ENCODE results near the gene ARHGDIG.

The ARHGDIG gene

GRCh38 chr16:289395-289997 lies 9.1 kb downstream of the ARHGDIG start:
- Histone ChIP-seq H3K9ac (ENCODE audit: low read depth, low read length, poor library complexity) (peak overlapping the region; percentile 70), H3K79me1 (ENCODE audit: low read depth, low read length) (peaks cover 4% of the 10 kb centered on the region), H2BK15ac (ENCODE audit: low read length) (no peak overlapping the region), H3K4me1 (ENCODE audit: control insufficient read depth in 2 of 2, insufficient read depth in 1 of 2, low read depth in 1 of 2, low read length in 2 of 2) (no peaks in the 10 kb centered on the region), H3K4me2 (ENCODE audit: insufficient read depth, low read length, poor library complexity, severe bottlenecking) (no peak overlapping the region), H4K8ac (ENCODE audit: low read depth, low read length) (no peak overlapping the region), H3K18ac (ENCODE audit: low read length) (no peak overlapping the region), H2BK5ac (ENCODE audit: low read length) (peak overlapping the region; percentile 39), H2AFZ (ENCODE audit: low read length) (no peak overlapping the region), H2BK12ac (ENCODE audit: low read length) (no peak overlapping the region), H3K23ac (ENCODE audit: low read depth, low read length, poor library complexity) (no peak overlapping the region), H3K36me3 (replicated peaks in 1 of 2; ENCODE audit: control insufficient read depth in 2 of 2, insufficient read depth in 2 of 2, low read length in 2 of 2) (peaks cover 31 to 75% of the 10 kb centered on the region in 2 donors), H3K27me3 (ENCODE audit: control insufficient read depth in 3 of 3, insufficient read depth in 3 of 3, low read depth in 1 of 3, low read length in 3 of 3) (no peaks in the 10 kb centered on the region), H3K14ac (ENCODE audit: low read length) (no peak overlapping the region), H4K91ac (ENCODE audit: low read depth, low read length, poor library complexity) (no peak overlapping the region), H3K27ac (replicated peaks; ENCODE audit: low read length) (no peak overlapping the region), H2AK5ac (ENCODE audit: low read depth, low read length) (no peak overlapping the region), H3K4me3 (ENCODE audit: low read length in 2 of 2) (no peak overlapping the region), H3K9me3 (replicated peaks in 1 of 2; ENCODE audit: control insufficient read depth in 2 of 2, insufficient read depth in 1 of 2, low read depth in 1 of 2, low read length in 2 of 2) (peaks cover 5 to 10% of the 10 kb centered on the region in 2 donors), H2BK120ac (ENCODE audit: low read depth, low read length) (no peak overlapping the region), H3K4ac (ENCODE audit: low read length) (no peak overlapping the region)
- no peak for DNase-seq (ENCODE audit: low spot score)
- WGBS, 2 donors (ENCODE audit: extremely low coverage in 2 of 2, insufficient read length in 2 of 2, insufficient replicate concordance in 1 of 2), result no CpG with 5 or more reads among the region's 22 CpGs

- H3K4me2 ChIP-seq (ENCODE audit: insufficient read depth, low read length, poor library complexity, severe bottlenecking), result no peak overlapping the region
- H3K23ac ChIP-seq (ENCODE audit: low read depth, low read length, poor library complexity), result peak overlapping the region; percentile 85
- H2BK5ac ChIP-seq (ENCODE audit: low read length), result peak overlapping the region; percentile 39
- no peak overlapping the region for H2AFZ ChIP-seq (ENCODE audit: low read length)
- H2BK120ac ChIP-seq (ENCODE audit: low read depth, low read length), result no peak overlapping the region
- H2BK12ac ChIP-seq (ENCODE audit: low read length), result no peak overlapping the region
- H2BK15ac ChIP-seq (ENCODE audit: low read length), result no peak overlapping the region
- no peak overlapping the region for H2AK5ac ChIP-seq (ENCODE audit: low read depth, low read length)
- H3K4me1 ChIP-seq (ENCODE audit: control insufficient read depth in 2 of 2, insufficient read depth in 1 of 2, low read depth in 1 of 2, low read length in 2 of 2), result no peaks in the 10 kb centered on the region
- H3K14ac ChIP-seq (ENCODE audit: low read length), result no peak overlapping the region
- no peak overlapping the region for H3K27ac ChIP-seq (replicated peaks; ENCODE audit: low read length)
- H4K8ac ChIP-seq (ENCODE audit: low read depth, low read length), result no peak overlapping the region
- peaks cover 31 to 75% of the 10 kb centered on the region in 2 donors for H3K36me3 ChIP-seq (replicated peaks in 1 of 2; ENCODE audit: control insufficient read depth in 2 of 2, insufficient read depth in 2 of 2, low read length in 2 of 2)
- H4K91ac ChIP-seq (ENCODE audit: low read depth, low read length, poor library complexity), result no peak overlapping the region
- peaks cover 5% of the 10 kb centered on the region in 2 donors for H3K9me3 ChIP-seq (replicated peaks in 1 of 2; ENCODE audit: control insufficient read depth in 2 of 2, insufficient read depth in 1 of 2, low read depth in 1 of 2, low read length in 2 of 2)
- DNase-seq (ENCODE audit: low spot score), result no peak
- no peak overlapping the region for H3K4ac ChIP-seq (ENCODE audit: low read length)
- no peaks in the 10 kb centered on the region for H3K27me3 ChIP-seq (ENCODE audit: control insufficient read depth in 3 of 3, insufficient read depth in 3 of 3, low read depth in 1 of 3, low read length in 3 of 3)
- no CpG with 5 or more reads among the region's 25 CpGs for WGBS, 2 donors (ENCODE audit: extremely low coverage in 2 of 2, insufficient read length in 2 of 2, insufficient replicate concordance in 1 of 2)
- peaks cover 4% of the 10 kb centered on the region for H3K79me1 ChIP-seq (ENCODE audit: low read depth, low read length)
- H3K18ac ChIP-seq (ENCODE audit: low read length), result no peak overlapping the region
- no peak overlapping the region for H3K9ac ChIP-seq (ENCODE audit: low read depth, low read length, poor library complexity)
- H3K4me3 ChIP-seq (ENCODE audit: low read length in 2 of 2), result no peak overlapping the region
Observed at GRCh38 chr16:290015-290680, 9.8 kb downstream of the ARHGDIG start.

- H2BK12ac ChIP-seq (ENCODE audit: low read length), result no peak overlapping the region
- no peak overlapping the region for H4K8ac ChIP-seq (ENCODE audit: low read depth, low read length)
- H4K91ac ChIP-seq (ENCODE audit: low read depth, low read length, poor library complexity), result no peak overlapping the region
- peaks cover 4% of the 10 kb centered on the region for H3K79me1 ChIP-seq (ENCODE audit: low read depth, low read length)
- H3K4me3 ChIP-seq (ENCODE audit: low read length in 2 of 2), result no peak overlapping the region
- peak overlapping the region; percentile 85 for H3K23ac ChIP-seq (ENCODE audit: low read depth, low read length, poor library complexity)
- no peak overlapping the region for H3K4ac ChIP-seq (ENCODE audit: low read length)
- H3K27me3 ChIP-seq (ENCODE audit: control insufficient read depth in 3 of 3, insufficient read depth in 3 of 3, low read depth in 1 of 3, low read length in 3 of 3), result no peaks in the 10 kb centered on the region
- H3K36me3 ChIP-seq (replicated peaks in 1 of 2; ENCODE audit: control insufficient read depth in 2 of 2, insufficient read depth in 2 of 2, low read length in 2 of 2), result peaks cover 31 to 76% of the 10 kb centered on the region in 2 donors
- no peak overlapping the region for H3K27ac ChIP-seq (replicated peaks; ENCODE audit: low read length)
- H2BK15ac ChIP-seq (ENCODE audit: low read length), result no peak overlapping the region
- WGBS, 2 donors (ENCODE audit: extremely low coverage in 2 of 2, insufficient read length in 2 of 2, insufficient replicate concordance in 1 of 2), result no CpG with 5 or more reads among the region's 50 CpGs
- H3K9me3 ChIP-seq (replicated peaks in 1 of 2; ENCODE audit: control insufficient read depth in 2 of 2, insufficient read depth in 1 of 2, low read depth in 1 of 2, low read length in 2 of 2), result peaks cover 5% of the 10 kb centered on the region in 2 donors
- H3K4me1 ChIP-seq (ENCODE audit: control insufficient read depth in 2 of 2, insufficient read depth in 1 of 2, low read depth in 1 of 2, low read length in 2 of 2), result no peaks in the 10 kb centered on the region
- no peak overlapping the region for H2AFZ ChIP-seq (ENCODE audit: low read length)
- H2BK120ac ChIP-seq (ENCODE audit: low read depth, low read length), result no peak overlapping the region
- no peak overlapping the region for H3K4me2 ChIP-seq (ENCODE audit: insufficient read depth, low read length, poor library complexity, severe bottlenecking)
- H3K9ac ChIP-seq (ENCODE audit: low read depth, low read length, poor library complexity), result no peak overlapping the region
- peak overlapping the region; percentile 39 for H2BK5ac ChIP-seq (ENCODE audit: low read length)
- no peak overlapping the region for H3K14ac ChIP-seq (ENCODE audit: low read length)
- H2AK5ac ChIP-seq (ENCODE audit: low read depth, low read length), result no peak overlapping the region
- H3K18ac ChIP-seq (ENCODE audit: low read length), result no peak overlapping the region
- DNase-seq (ENCODE audit: low spot score), result no peak
Observed at GRCh38 chr16:290681-291405, 10.5 kb downstream of the ARHGDIG start.

GRCh38 chr16:291539-291938 lies 11.1 kb downstream of the ARHGDIG start:
- DNase-seq (ENCODE audit: low spot score), result no peak
- Histone ChIP-seq H3K4me3 (ENCODE audit: low read length in 2 of 2) (no peak overlapping the region), H3K14ac (ENCODE audit: low read length) (no peak overlapping the region), H3K23ac (ENCODE audit: low read depth, low read length, poor library complexity) (no peak overlapping the region), H2BK12ac (ENCODE audit: low read length) (no peak overlapping the region), H3K4ac (ENCODE audit: low read length) (no peak overlapping the region), H2BK5ac (ENCODE audit: low read length) (no peak overlapping the region), H2BK120ac (ENCODE audit: low read depth, low read length) (no peak overlapping the region), H2AK5ac (ENCODE audit: low read depth, low read length) (no peak overlapping the region), H4K91ac (ENCODE audit: low read depth, low read length, poor library complexity) (no peak overlapping the region), H4K8ac (ENCODE audit: low read depth, low read length) (no peak overlapping the region), H3K27me3 (ENCODE audit: control insufficient read depth in 3 of 3, insufficient read depth in 3 of 3, low read depth in 1 of 3, low read length in 3 of 3) (no peaks in the 10 kb centered on the region), H3K9ac (ENCODE audit: low read depth, low read length, poor library complexity) (no peak overlapping the region), H3K27ac (replicated peaks; ENCODE audit: low read length) (no peak overlapping the region), H3K36me3 (replicated peaks in 1 of 2; ENCODE audit: control insufficient read depth in 2 of 2, insufficient read depth in 2 of 2, low read length in 2 of 2) (peaks cover 27 to 80% of the 10 kb centered on the region in 2 donors), H2BK15ac (ENCODE audit: low read length) (no peak overlapping the region), H3K4me1 (ENCODE audit: control insufficient read depth in 2 of 2, insufficient read depth in 1 of 2, low read depth in 1 of 2, low read length in 2 of 2) (no peaks in the 10 kb centered on the region), H3K79me1 (ENCODE audit: low read depth, low read length) (peaks cover 4% of the 10 kb centered on the region), H3K4me2 (ENCODE audit: insufficient read depth, low read length, poor library complexity, severe bottlenecking) (no peak overlapping the region), H3K18ac (ENCODE audit: low read length) (no peak overlapping the region), H2AFZ (ENCODE audit: low read length) (no peak overlapping the region), H3K9me3 (replicated peaks in 1 of 2; ENCODE audit: control insufficient read depth in 2 of 2, insufficient read depth in 1 of 2, low read depth in 1 of 2, low read length in 2 of 2) (peaks cover 1 to 2% of the 10 kb centered on the region in 2 donors)
- WGBS, 2 donors (ENCODE audit: extremely low coverage in 2 of 2, insufficient read length in 2 of 2, insufficient replicate concordance in 1 of 2), result no CpG with 5 or more reads among the region's 17 CpGs
